Mammary epithelial cell (primary cell): Measurements from ENCODE around the gene KIF18A.

ENCODE experiments used
- EZH2 ChIP-seq: IDR thresholded peaks from 2 replicates; pipeline ENCODE4 v1.6.1; 2012; ENCODE audit warnings: low read length, inconsistent platforms, borderline replicate concordance
- TF ChIP-seq, protein P1 (sequence below), 2 donors: IDR thresholded peaks in 1 of 2; conservative IDR thresholded peaks in 1 of 2; 2 replicates each; pipeline ENCODE4 v1.5.1; 2011 to 2012; ENCODE audit warnings: inconsistent platforms in 2 of 2, low read length in 2 of 2, mild to moderate bottlenecking in 2 of 2, control low read depth in 1 of 2, low read depth in 1 of 2; ENCODE audit not compliant: insufficient read depth in 1 of 2; ENCODE audit errors: extremely low read depth in 1 of 2

DNA sequence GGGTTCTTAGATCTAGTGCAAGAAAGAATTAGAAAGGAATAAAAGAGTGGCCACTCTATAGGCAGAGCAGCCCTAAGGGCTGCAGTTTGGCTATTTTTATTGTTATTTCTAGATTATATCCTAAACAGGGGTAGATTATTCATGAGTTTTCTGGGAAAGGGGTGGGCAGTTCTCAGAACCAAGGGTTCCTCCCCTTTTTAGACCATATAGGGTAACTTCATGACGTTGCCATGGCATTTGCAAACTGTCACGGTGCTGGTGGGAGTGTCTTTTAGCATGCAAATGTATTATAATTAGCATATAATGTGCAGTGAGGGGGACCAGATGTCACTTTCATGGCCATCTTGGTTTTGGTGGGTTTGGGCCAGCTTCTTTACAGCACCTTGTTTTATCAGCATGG is 44.8 kb upstream of the KIF18A start:
- TF ChIP-seq, protein P1, sequence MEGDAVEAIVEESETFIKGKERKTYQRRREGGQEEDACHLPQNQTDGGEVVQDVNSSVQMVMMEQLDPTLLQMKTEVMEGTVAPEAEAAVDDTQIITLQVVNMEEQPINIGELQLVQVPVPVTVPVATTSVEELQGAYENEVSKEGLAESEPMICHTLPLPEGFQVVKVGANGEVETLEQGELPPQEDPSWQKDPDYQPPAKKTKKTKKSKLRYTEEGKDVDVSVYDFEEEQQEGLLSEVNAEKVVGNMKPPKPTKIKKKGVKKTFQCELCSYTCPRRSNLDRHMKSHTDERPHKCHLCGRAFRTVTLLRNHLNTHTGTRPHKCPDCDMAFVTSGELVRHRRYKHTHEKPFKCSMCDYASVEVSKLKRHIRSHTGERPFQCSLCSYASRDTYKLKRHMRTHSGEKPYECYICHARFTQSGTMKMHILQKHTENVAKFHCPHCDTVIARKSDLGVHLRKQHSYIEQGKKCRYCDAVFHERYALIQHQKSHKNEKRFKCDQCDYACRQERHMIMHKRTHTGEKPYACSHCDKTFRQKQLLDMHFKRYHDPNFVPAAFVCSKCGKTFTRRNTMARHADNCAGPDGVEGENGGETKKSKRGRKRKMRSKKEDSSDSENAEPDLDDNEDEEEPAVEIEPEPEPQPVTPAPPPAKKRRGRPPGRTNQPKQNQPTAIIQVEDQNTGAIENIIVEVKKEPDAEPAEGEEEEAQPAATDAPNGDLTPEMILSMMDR (conservative IDR thresholded peaks at IDR 0.05 in 1 of 2, IDR thresholded peaks at IDR 0.05 in 1 of 2; ENCODE audit: extremely low read depth in 1 of 2, insufficient read depth in 1 of 2, low read depth in 1 of 2, low read length in 2 of 2): no peak
- TF ChIP-seq EZH2: no peak
